Calu3 (cell line): Measurements from ENCODE around the gene R3HDM1. TPM values are rescaled to one million over a fixed set of nuclear protein-coding genes. Genes with fewer than 3 reads are reported as not detected.
A peak's percentile ranks its signal among the peaks of the same experiment; 100 is the strongest.

Source experiments
- BruUV-seq: library from RNA; stranded (reverse); fragments of 400-500 nt; replicated peaks from 2 replicates; lab custom pipeline; 2021; lab: Mats Ljungman, UMichigan
- CTCF ChIA-PET: fragments of 300-600 bp; sonication (Branson Sonifier 250); formaldehyde crosslinking; loops from one replicate; lab custom pipeline; 2022; ENCODE audit warnings: antibody characterized with exemption; lab: Charles Lee
- DNase-seq: peaks from one replicate; pipeline ENCODE4 v3.0.0; 2022
- H3K27ac Mint-ChIP-seq: one replicate; pipeline ENCODE4 v1.8.0; 2022; ENCODE audit warnings: mixed read lengths; ENCODE audit not compliant: unreplicated experiment
- H3K27me3 Mint-ChIP-seq: one replicate; pipeline ENCODE4 v1.8.0; 2022; ENCODE audit warnings: mixed read lengths; ENCODE audit not compliant: unreplicated experiment
- H3K36me3 Mint-ChIP-seq: one replicate; pipeline ENCODE4 v1.8.0; 2022; ENCODE audit warnings: mild to moderate bottlenecking, moderate library complexity, mixed read lengths; ENCODE audit not compliant: insufficient read depth, unreplicated experiment
- H3K4me1 Mint-ChIP-seq: one replicate; pipeline ENCODE4 v1.8.0; 2022; ENCODE audit warnings: mild to moderate bottlenecking, low read depth, mixed read lengths; ENCODE audit not compliant: unreplicated experiment
- H3K4me3 Mint-ChIP-seq: one replicate; pipeline ENCODE4 v1.8.0; 2022; ENCODE audit warnings: mild to moderate bottlenecking, low read depth, moderate library complexity, mixed read lengths; ENCODE audit not compliant: unreplicated experiment
- H3K9me3 Mint-ChIP-seq: one replicate; pipeline ENCODE4 v1.8.0; 2022; ENCODE audit warnings: low read depth, mixed read lengths; ENCODE audit not compliant: unreplicated experiment
- intact Hi-C: fragments of 100-400 bp; cut with micrococcal nuclease; formaldehyde crosslinking; loops from one replicate; pipeline ENCODE4 v1.10.0; 2022; ENCODE audit not compliant: unreplicated experiment
- total RNA-seq: library from RNA; stranded (reverse); gene quantifications from 2 replicates; pipeline ENCODE4 v1.2.3, GENCODE V29; 2022
- TF ChIP-seq, protein P1 (sequence below): fragments of 200-600 bp; IDR thresholded peaks from one replicate; pipeline ENCODE4 v1.8.0; 2022; ENCODE audit warnings: antibody characterized with exemption; ENCODE audit not compliant: unreplicated experiment

Gene R3HDM1
- total RNA-seq, 1 experiment from 2014 or later, result 46.1 TPM

DNA sequence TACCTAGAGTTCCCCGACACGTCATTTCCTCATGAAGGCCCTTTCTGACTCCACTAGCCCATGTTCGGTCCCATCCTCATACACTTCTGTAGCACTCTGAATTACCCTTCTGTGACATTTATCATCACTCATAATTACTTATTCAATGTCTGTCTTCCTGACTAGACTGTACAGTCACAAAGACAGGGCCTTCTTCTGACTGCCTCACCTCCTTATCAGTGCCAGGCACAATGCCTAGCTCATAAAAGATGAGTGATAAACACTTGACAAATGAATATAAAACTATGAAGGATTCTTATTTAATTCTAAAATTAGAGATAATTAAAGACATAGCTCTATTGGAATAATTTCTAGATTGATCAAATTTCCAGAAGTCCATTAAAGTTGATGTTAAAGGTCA is 208.9 kb downstream of the R3HDM1 start:
- Mint-ChIP-seq H3K36me3 (peaks cover 24% of the 10 kb centered on the region), H3K4me3 (no peak overlapping the region), H3K4me1 (peaks cover 15% of the 10 kb centered on the region), H3K27ac (no peak overlapping the region), H3K27me3 (no peaks in the 10 kb centered on the region), H3K9me3 (no peaks in the 10 kb centered on the region)
- DNase-seq, result no peak
- no TSS peak for BruUV-seq
- TF ChIP-seq, protein P1, sequence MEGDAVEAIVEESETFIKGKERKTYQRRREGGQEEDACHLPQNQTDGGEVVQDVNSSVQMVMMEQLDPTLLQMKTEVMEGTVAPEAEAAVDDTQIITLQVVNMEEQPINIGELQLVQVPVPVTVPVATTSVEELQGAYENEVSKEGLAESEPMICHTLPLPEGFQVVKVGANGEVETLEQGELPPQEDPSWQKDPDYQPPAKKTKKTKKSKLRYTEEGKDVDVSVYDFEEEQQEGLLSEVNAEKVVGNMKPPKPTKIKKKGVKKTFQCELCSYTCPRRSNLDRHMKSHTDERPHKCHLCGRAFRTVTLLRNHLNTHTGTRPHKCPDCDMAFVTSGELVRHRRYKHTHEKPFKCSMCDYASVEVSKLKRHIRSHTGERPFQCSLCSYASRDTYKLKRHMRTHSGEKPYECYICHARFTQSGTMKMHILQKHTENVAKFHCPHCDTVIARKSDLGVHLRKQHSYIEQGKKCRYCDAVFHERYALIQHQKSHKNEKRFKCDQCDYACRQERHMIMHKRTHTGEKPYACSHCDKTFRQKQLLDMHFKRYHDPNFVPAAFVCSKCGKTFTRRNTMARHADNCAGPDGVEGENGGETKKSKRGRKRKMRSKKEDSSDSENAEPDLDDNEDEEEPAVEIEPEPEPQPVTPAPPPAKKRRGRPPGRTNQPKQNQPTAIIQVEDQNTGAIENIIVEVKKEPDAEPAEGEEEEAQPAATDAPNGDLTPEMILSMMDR, result no peak
- intact Hi-C loops, result no loop called here
- CTCF ChIA-PET, result no interaction called here

DNA sequence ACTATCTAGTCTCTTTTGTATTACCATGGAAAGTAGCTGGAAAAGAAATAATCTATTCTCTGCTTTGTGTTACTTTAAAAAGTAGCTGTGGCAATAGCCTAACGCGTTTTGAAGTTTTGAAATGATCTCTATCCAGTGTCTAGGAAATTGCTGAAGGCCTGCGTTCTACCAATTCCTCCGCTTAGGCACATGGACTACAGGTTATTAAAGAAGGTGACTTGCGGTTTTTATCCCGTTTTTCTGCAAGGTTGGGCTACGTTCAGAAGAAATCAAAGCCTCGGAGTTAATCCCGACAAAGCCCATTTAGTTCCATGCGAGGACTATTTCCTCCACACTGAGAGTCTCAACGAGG is 209.7 kb downstream of the R3HDM1 start:
- CTCF ChIA-PET, result interaction anchor here (0.6 to 0.9 kb wide), 3 partner anchors 702 to 1514 kb away, joined by 5 to 11 read pairs (median 5); no protein-coding TSS in a partner anchor
- intact Hi-C loops, result no loop called here
- Mint-ChIP-seq H3K4me1 (peaks cover 20% of the 10 kb centered on the region), H3K27ac (peak overlapping the region; percentile 95), H3K9me3 (no peaks in the 10 kb centered on the region), H3K36me3 (peaks cover 24% of the 10 kb centered on the region), H3K27me3 (no peaks in the 10 kb centered on the region), H3K4me3 (peak overlapping the region; percentile 86)
- DNase-seq, result no peak
- BruUV-seq, result no TSS peak
- TF ChIP-seq, protein P1, result no peak

DNA sequence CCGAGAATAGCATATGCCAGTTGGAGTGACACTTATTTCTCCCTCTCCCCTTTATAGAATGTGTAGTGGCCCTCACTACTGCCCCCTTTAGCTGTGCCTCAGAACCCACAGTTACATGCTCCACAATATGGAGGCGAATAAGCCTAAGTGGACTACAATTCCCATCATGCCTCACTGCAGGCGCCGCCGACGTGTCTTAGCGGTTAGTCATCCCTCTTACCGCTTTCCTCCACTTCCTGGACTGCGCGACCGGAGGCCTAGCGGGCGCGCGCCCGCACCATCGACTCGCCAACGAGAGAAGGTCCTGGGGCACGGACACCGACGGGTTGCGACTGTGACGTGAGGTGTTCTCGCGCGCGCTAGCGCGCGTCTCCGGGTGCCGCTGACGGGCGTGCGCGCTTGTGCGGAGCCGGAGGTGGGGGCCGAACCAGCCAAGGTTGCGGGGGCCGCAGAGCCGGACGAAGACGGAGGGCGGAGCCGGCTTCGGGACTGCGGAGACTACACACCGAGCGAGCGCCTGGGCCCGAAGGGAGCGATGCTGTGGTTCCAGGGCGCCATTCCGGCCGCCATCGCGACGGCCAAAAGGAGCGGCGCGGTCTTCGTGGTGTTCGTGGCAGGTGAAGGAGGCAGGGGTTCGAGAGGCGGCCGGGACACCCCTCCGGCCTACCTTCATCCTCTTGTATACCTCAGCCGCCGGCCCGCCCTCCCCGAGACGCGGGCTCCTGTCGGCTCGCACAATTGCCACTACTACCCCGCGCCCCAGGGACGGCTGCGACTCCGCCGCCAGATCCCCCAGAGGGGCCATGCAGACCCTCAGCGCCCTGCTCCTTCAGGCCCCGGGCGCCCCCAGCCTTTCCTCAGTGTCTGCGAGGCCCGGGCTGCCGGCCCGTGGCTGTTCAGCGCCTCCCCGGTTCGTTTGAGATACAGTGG is 210.4 kb downstream of the R3HDM1 start, which contains the start of gene UBXN4:
Gene UBXN4 (plus strand): TSS at position 461 of the 930 bp plus-strand sequence. CDS start 75 bp downstream, at position 536.
- TF ChIP-seq, protein P1, result no peak
- CTCF ChIA-PET, result interaction anchor here (0.6 to 0.9 kb wide), 3 partner anchors 703 to 1514 kb away, joined by 5 to 11 read pairs (median 5); no protein-coding TSS in a partner anchor

DNA sequence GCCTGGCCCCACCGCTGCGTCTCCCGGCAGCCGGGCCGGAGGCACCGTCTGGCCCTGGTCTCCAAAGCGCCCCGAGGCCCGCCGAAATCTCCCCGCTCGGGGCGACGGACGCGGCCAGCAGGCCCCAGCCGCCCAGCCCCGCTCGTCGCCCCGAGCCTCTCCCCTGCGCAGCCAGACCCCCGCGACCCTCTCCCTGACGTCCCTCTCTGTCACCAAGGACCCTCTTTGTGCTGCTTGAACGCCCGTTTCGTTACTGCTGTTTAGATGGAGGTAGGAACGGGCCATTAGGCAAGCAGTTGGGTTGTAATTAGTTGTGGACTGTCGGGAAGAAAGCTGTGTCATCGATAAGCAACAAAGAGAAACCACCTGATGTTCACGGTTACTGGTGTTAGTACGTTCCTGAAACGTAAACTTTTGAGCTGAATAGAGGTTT is 211.1 kb downstream of the R3HDM1 start:
- no TSS peak for BruUV-seq
- CTCF ChIA-PET, result no interaction called here
- TF ChIP-seq, protein P1, result no peak

More for the DNA sequence above, 210.4 kb downstream of the R3HDM1 start, which contains the start of gene UBXN4:
- Mint-ChIP-seq H3K36me3 (peaks cover 26% of the 10 kb centered on the region), H3K27ac (peak within 1 kb of the TSS; percentile 95), H3K9me3 (no peaks in the 10 kb centered on the region), H3K4me3 (peak within 1 kb of the TSS; percentile 86), H3K4me1 (peaks cover 26% of the 10 kb centered on the region), H3K27me3 (no peaks in the 10 kb centered on the region)
- peak; percentile 93 for DNase-seq
- intact Hi-C loops, result no loop called here
- BruUV-seq, result no TSS peak

More for the DNA sequence above, 211.1 kb downstream of the R3HDM1 start:
- Mint-ChIP-seq H3K4me3 (peak overlapping the region; percentile 86), H3K27me3 (no peaks in the 10 kb centered on the region), H3K4me1 (peaks cover 28% of the 10 kb centered on the region), H3K27ac (peak overlapping the region; percentile 95), H3K9me3 (no peaks in the 10 kb centered on the region), H3K36me3 (peaks cover 30% of the 10 kb centered on the region)
- intact Hi-C loops, result no loop called here
- DNase-seq, result peak; percentile 42
